Right atrium auricular region (tissue), 2 donors: ENCODE results near the gene ZNF473. TPM values are rescaled to one million over a fixed set of nuclear protein-coding genes. Genes with fewer than 3 reads are reported as not detected.
A peak's percentile ranks its signal among the peaks of the same experiment; 100 is the strongest.

ENCODE experiments used
- DNase-seq: peaks from one replicate; pipeline ENCODE4 v3.0.0-alpha.2; 2019; ENCODE audit warnings: low spot score
- H3K27ac ChIP-seq, 2 donors: fragments of 200-600 bp; sonication (generic); 1 replicate in 1 of 2; 2 replicates in 1 of 2; pipeline ENCODE4 v1.5.1; 2016 to 2019
- H3K27me3 ChIP-seq, 2 donors: fragments of 200-600 bp; sonication (generic); one replicate each; pipeline versions ENCODE4 v1.5.1 to v1.6.0; 2017 to 2019
- H3K36me3 ChIP-seq: fragments of 200-600 bp; sonication (generic); one replicate; pipeline ENCODE4 v1.5.1; 2016
- H3K4me1 ChIP-seq, 2 donors: fragments of 200-600 bp; sonication (generic); one replicate each; pipeline versions ENCODE4 v1.5.1 to v1.6.0; 2017 to 2019
- H3K4me3 ChIP-seq, 2 donors: fragments of 200-600 bp; sonication (generic); 1 replicate in 1 of 2; 2 replicates in 1 of 2; pipeline ENCODE4 v1.5.1; 2017 to 2019; ENCODE audit warnings: mild to moderate bottlenecking in 1 of 2, moderate library complexity in 1 of 2
- H3K9me3 ChIP-seq, 2 donors: fragments of 200-600 bp; sonication (generic); one replicate each; pipeline ENCODE4 v1.5.1; 2019
- CTCF ChIP-seq, 2 donors: fragments of 200-600 bp; sonication (generic); IDR thresholded peaks; one replicate each; pipeline ENCODE4 v1.5.1; 2019; ENCODE audit warnings: antibody characterized with exemption in 2 of 2
- total RNA-seq, 2 donors: library from RNA; depleted of rRNA; stranded (reverse); fragments of >200 nt; gene quantifications; one replicate each; pipeline ENCODE4 v1.1.0, GENCODE V29; 2016

The ZNF473 gene
- total RNA-seq, 2 donors from 2014 or later: 2.3 to 4.2 TPM

GRCh38 chr19:49987159-49987698 is 38.6 kb upstream of the ZNF473 start:
- peak in 1 of 2 donors; percentile 32 for TF ChIP-seq CTCF (IDR thresholded peaks at IDR 0.05)
- no peak overlapping the region for H3K27ac ChIP-seq
- peak; percentile 69 for DNase-seq
- peaks cover 57% of the 10 kb centered on the region for H3K36me3 ChIP-seq
- H3K4me3 ChIP-seq: no peak overlapping the region
- H3K27me3 ChIP-seq: no peaks in the 10 kb centered on the region
- no peaks in the 10 kb centered on the region for H3K9me3 ChIP-seq
- H3K4me1 ChIP-seq: no peaks in the 10 kb centered on the region

GRCh38 chr19:49988007-49988406 is 37.8 kb upstream of the ZNF473 start:
- TF ChIP-seq CTCF (IDR thresholded peaks at IDR 0.05): no peak
- no peaks in the 10 kb centered on the region for H3K27me3 ChIP-seq
- no peak overlapping the region for H3K27ac ChIP-seq
- no peak for DNase-seq
- no peaks in the 10 kb centered on the region for H3K4me1 ChIP-seq
- no peak overlapping the region for H3K4me3 ChIP-seq
- peaks cover 0 to 4% of the 10 kb centered on the region in 2 donors for H3K9me3 ChIP-seq
- peaks cover 65% of the 10 kb centered on the region for H3K36me3 ChIP-seq

- Histone ChIP-seq H3K4me1 (no peaks in the 10 kb centered on the region), H3K9me3 (peaks cover 0 to 4% of the 10 kb centered on the region in 2 donors), H3K36me3 (peaks cover 69% of the 10 kb centered on the region), H3K4me3 (no peak overlapping the region), H3K27ac (no peak overlapping the region), H3K27me3 (no peaks in the 10 kb centered on the region)
- no peak for TF ChIP-seq CTCF (IDR thresholded peaks at IDR 0.05)
- DNase-seq: no peak
Observed at GRCh38 chr19:49988433-49988832, 37.4 kb upstream of the ZNF473 start.

GRCh38 chr19:49997709-49998108 is 28.1 kb upstream of the ZNF473 start:
- Histone ChIP-seq H3K27ac (no peak overlapping the region), H3K4me1 (no peaks in the 10 kb centered on the region), H3K4me3 (no peak overlapping the region), H3K27me3 (no peaks in the 10 kb centered on the region), H3K36me3 (peaks cover 76% of the 10 kb centered on the region), H3K9me3 (peaks cover 0 to under 1% of the 10 kb centered on the region in 2 donors)
- DNase-seq: no peak
- TF ChIP-seq CTCF (IDR thresholded peaks at IDR 0.05): no peak

- Histone ChIP-seq H3K27me3 (no peaks in the 10 kb centered on the region), H3K4me1 (peaks cover 0 to 14% of the 10 kb centered on the region in 2 donors), H3K9me3 (no peaks in the 10 kb centered on the region), H3K36me3 (peaks cover 70% of the 10 kb centered on the region), H3K4me3 (no peak overlapping the region), H3K27ac (no peak overlapping the region)
- no peak for TF ChIP-seq CTCF (IDR thresholded peaks at IDR 0.05)
- DNase-seq: no peak
Observed at GRCh38 chr19:49999371-50000010, 26.3 kb upstream of the ZNF473 start.
